ENCODE data around the gene SOX6.

GRCh38 chr11:16136792-16137390 is 219.5 kb downstream of the SOX6 start:
- TF ChIP-seq CTCF (IDR thresholded peaks at IDR 0.05) (no peak), POLR2A (IDR thresholded peaks at IDR 0.05) (no peak)
